Measurements from ENCODE around the gene RASIP1.
"Not testable (repeated sequence)": the region's sequence is repeated elsewhere in the genome, so short reads cannot be mapped to it uniquely, and the experiment has no call there.

Gene RASIP1

DNA sequence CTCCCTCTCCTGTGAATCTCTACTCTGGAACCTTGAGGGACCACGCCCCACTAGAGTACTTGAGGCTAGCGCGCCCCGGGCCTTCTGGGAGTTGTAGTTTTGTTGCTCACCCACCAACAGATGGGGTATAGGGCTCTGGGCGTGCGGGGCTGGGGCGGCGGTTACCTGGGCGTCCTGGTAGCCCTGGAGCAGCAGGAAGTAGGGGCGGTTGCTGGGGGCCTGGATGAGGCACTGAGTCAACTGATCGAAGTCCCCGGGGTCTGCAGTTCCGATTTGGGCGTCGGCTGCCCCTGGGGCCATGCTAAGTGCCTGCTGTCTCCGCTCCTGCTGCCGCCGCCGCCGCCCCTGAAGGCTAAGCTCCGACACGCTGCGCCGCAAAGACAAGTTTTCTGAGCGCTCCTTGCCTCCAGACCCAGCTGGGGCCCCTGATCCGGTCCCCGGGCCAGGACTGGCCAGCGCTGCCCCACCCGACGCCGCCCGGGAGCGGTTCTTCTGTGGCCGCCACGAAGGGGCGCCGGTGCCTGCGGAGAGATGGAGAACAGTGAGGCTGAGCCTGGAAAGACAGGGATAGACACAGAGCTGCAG lies 5.3 kb downstream of the RASIP1 start:
- DNase-seq (ENCODE audit: low read depth, low spot score) = no peak

GRCh38 chr19:48734625-48735024 lies 5.8 kb downstream of the RASIP1 start:
- DNase-seq (ENCODE audit: low read depth, low spot score) = no peak

GRCh38 chr19:48731452-48731851 lies 9.0 kb downstream of the RASIP1 start:
- no peak for DNase-seq (ENCODE audit: low read depth, low spot score)

DNA sequence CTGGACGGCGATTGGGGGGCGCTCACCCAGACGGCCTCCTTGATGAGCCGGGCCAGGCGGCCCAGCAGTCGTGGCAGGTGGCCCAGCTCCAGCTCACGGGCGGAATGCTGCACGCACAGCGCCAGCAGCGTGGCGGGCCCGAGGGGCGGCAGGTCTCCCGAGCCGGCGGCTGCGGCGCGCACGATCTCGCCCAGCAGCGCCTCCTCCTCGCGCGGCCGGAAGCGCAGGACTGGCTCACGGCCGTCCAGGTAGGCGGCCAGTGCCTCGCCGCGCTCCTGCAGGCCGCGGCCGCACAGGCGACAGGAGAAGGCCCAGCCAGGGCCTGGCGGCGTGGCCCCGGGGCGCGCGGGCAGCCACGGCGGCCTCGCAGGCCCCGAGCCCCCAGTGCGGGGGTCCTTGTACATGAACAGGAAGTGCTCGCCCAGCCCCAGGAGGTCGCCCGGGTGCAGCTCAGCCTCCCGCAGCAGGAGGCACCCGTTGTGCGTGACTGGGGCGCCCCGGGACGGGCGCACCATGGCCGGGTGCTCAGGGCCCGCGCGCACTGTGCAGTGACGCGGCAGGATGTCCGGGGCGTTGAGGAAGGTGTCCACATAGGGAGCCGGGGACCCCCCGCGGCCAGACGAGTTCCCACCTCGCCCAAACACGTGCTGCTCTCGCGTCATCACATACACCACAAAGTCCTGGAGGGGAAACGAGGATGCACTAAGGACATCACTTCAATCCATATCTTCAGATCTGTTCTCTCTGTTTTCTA lies 11.3 kb downstream of the RASIP1 start:
- DNase-seq (ENCODE audit: low read depth, low spot score) = no peak

- no peak for DNase-seq (ENCODE audit: low read depth, low spot score)
These were observed 13.9 kb downstream of the RASIP1 start for GRCh38 chr19:48726556-48726955.

DNA sequence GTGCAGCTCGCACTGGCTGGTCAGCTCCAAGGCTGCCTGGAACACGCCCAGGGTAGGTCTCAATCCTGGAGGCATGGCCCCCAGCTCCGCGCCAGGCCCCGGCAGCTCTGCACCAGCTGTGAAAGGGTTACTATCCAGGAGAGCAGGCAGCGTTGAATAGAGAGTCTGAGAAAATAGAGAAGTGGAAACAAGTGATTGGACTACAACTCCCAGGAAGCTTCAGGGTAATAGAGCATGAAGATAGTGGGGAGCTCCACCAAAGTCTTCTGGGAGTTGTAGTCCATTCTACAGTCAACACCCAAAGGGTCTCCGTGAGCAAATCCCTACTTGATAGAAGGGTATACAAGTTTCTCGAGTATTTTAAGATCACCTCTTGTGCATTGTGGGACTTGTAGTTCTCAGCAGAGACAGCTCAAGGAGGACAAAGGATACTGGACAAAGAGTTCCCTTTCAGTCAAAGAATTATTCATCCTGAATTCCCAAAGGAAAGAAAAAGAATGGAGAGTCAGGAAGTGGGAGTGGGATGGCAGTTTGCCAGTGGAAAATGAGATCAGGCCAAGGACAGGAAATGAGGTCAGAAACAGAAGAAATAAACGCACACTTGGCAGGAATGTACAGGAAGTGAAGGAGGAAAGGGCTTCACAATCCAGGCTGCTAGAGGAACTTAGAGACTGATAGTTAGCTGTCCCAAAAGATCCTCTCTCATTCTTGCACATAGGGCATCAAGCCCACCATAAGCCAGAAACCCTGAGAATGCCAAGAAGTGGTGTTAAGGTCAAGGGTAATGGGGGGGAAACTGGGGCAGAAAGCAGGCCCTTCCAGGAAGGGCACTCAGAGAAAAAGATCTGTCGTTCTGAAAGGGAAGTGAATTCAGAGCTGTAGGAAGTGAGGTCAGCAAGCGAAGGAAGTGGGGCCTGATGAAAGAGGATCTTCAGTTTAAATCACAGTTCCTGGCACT lies 15.3 kb downstream of the RASIP1 start:
- DNase-seq (ENCODE audit: low read depth, low spot score) = no peak

GRCh38 chr19:48722196-48722708 lies 18.2 kb downstream of the RASIP1 start:
- DNase-seq (ENCODE audit: low read depth, low spot score) = no peak

DNA sequence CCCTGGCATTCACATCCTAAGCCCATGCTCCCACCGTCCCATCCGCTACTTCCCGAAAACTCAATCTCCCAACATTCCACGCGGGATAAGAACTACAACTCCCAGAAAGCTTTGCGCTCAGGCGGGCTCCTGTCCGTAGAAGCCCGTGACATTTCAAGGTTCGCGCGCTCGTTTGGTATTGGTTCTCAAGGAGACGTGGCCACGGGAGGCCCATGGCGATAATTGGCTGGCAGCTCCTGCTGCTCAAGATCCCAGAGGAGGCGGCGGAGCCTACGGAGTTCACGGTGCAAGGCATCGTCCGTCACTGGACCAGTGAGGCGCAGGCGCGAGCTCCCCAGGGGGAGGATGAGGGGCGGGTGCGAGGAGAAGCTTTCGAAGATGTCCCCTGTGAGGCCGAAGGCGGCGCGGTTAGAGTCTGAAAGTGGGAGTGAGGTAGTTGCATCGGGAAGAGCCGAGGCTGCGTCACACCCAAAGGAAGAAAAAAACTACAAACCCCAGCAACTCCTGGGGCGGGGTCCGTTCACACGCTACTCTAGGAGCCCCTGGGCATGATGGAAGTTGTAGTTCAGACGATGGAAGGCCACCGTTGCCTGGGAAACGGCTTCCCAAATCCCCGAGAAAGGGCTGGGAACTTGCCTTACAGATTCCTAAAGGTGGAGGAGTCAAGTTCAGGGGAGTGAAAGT lies 19.7 kb downstream of the RASIP1 start:
- DNase-seq (ENCODE audit: low read depth, low spot score) = peak; percentile 85

GRCh38 chr19:48720251-48720612 lies 20.2 kb downstream of the RASIP1 start:
- no peak for DNase-seq (ENCODE audit: low read depth, low spot score)

GRCh38 chr19:48719263-48720171 lies 20.9 kb downstream of the RASIP1 start, which contains the start of gene MAMSTR:
Gene MAMSTR, minus strand, starts transcription at chr19:48719725. Its CDS starts 694 bp downstream, at chr19:48719031.
- no peak for DNase-seq (ENCODE audit: low read depth, low spot score)

- DNase-seq (ENCODE audit: low read depth, low spot score) = no peak
These were observed 21.6 kb downstream of the RASIP1 start for GRCh38 chr19:48718711-48719231.

GRCh38 chr19:48718106-48718505 lies 22.3 kb downstream of the RASIP1 start:
- not testable (repeated sequence) for DNase-seq (ENCODE audit: low read depth, low spot score)

- no peak for DNase-seq (ENCODE audit: low read depth, low spot score)
These were observed 23.7 kb downstream of the RASIP1 start for GRCh38 chr19:48716562-48717291.

- DNase-seq (ENCODE audit: low read depth, low spot score) = no peak
These were observed 24.7 kb downstream of the RASIP1 start for GRCh38 chr19:48715681-48716171.

DNA sequence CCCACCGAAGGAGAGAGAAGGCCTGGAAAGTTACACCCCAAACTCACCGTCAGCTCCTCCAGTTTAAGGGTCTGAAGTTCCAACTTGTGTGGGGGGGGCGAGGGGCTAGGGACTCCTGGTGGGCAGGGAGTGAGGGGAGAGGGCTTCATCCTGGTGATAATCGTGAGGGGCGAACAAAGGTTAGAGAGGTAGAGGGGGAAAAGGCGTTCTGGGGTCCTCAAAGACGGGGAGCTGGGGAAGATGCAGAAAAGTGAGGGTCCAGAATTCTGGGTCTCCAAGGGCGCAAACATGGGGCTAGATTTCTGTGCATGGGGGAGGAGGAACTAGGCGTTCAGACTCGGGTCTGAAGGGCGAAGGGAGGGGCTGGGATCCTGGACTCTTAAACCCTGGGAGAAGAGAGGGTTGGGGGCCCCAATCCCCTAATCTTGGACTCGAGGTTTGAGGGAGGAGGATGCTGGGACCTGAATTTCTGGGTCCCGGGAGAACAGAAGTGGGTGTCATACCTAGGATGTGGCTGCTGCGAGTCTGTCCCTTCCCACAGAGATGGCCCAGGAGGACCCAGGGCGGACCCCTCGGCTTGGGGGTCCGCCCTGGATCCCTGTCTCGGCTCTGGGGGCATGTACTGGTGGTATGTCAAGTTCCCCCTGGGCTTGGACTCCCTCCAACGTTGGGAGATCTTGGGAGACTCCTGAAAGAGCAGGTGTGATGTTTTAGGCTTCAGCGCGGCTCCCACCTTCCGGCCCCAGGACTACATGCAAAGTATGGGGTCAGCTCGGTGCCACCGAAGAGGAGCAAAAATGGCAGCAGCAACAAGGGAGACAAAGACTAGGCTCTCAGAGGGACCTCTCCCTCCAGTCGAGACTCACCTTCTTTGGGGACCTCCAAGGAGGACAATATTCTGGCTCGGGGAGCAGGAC lies 25.4 kb downstream of the RASIP1 start:
- DNase-seq (ENCODE audit: low read depth, low spot score) = no peak

GRCh38 chr19:48713864-48714755 lies 26.3 kb downstream of the RASIP1 start:
- peak; percentile 93 for DNase-seq (ENCODE audit: low read depth, low spot score)

Data from activated naive CD8-positive, alpha-beta T cell treated with anti-CD3 and anti-CD28 coated beads, Interleukin-2, amount 50 U/mL, for 16 hours (primary cell).